ENCODE data around the gene SAP130. TPM values are rescaled to one million over a fixed set of nuclear protein-coding genes. Genes with fewer than 3 reads are reported as not detected.

SAP130 gene
- total RNA-seq, 2 donors from 2014 or later = 8.7 to 24.3 TPM

DNA sequence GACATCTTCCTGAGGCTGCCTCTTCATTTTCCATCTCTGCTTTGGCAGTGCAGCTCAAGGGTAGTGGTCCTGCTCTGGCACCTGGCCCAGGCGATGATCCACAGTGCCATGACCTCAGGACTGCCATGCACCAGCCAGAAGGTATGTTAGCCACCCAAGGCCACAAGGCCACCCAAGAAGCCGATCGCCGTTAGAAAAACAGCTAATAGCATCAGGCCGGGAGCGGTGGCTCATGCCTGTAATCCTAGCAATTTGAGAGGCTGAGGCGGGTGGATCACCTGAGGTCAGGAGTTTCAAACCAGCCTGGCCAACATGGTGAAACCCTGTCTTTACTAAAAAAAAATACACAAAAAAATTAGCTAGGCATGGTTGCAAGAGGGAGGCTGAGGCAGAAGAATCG, 34.7 kb upstream of the SAP130 start:
- Histone ChIP-seq H3K36me3 (no peaks in the 10 kb centered on the region), H3K4me3 (no peak overlapping the region), H3K9me3 (no peaks in the 10 kb centered on the region), H3K27me3 (replicated peaks; ENCODE audit: insufficient read depth) (no peaks in the 10 kb centered on the region), H3K4me1 (ENCODE audit: control insufficient read depth in 1 of 2, low read depth in 2 of 2) (no peaks in the 10 kb centered on the region), H3K27ac (no peak overlapping the region)
- DNase-seq (ENCODE audit: low spot score) = no peak
- no peak for ATAC-seq (ENCODE audit: insufficient number of reproducible peaks, low FRiP score, low read depth)
- TF ChIP-seq, protein P1, sequence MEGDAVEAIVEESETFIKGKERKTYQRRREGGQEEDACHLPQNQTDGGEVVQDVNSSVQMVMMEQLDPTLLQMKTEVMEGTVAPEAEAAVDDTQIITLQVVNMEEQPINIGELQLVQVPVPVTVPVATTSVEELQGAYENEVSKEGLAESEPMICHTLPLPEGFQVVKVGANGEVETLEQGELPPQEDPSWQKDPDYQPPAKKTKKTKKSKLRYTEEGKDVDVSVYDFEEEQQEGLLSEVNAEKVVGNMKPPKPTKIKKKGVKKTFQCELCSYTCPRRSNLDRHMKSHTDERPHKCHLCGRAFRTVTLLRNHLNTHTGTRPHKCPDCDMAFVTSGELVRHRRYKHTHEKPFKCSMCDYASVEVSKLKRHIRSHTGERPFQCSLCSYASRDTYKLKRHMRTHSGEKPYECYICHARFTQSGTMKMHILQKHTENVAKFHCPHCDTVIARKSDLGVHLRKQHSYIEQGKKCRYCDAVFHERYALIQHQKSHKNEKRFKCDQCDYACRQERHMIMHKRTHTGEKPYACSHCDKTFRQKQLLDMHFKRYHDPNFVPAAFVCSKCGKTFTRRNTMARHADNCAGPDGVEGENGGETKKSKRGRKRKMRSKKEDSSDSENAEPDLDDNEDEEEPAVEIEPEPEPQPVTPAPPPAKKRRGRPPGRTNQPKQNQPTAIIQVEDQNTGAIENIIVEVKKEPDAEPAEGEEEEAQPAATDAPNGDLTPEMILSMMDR (IDR thresholded peaks at IDR 0.05) = no peak

DNA sequence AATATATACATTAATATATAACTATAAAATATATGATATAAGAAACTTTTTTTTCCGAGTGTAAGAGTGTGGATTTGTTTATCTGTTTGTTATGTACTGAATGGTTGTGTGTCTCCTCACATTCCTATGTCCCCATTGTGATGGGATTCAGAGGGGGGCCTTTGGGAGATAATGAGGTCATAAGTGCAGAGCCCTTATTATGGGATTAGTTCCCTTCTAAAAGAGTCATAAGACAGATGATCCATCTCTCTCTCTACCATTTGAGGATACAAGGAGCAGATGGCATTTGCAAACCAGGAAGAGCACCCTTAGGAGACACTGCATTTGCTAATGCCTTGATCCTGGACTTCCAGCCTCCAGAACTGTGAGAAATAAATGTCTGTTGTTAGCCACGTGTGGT, 30.3 kb upstream of the SAP130 start:
- H3K27me3 ChIP-seq (replicated peaks; ENCODE audit: insufficient read depth) = no peaks in the 10 kb centered on the region
- TF ChIP-seq, protein P1 (IDR thresholded peaks at IDR 0.05) = no peak
- ATAC-seq (ENCODE audit: insufficient number of reproducible peaks, low FRiP score, low read depth) (no peak), DNase-seq (ENCODE audit: low spot score) (no peak)
- H3K9me3 ChIP-seq = no peaks in the 10 kb centered on the region
- no peak overlapping the region for H3K4me3 ChIP-seq
- no peak overlapping the region for H3K27ac ChIP-seq
- no peaks in the 10 kb centered on the region for H3K36me3 ChIP-seq
- H3K4me1 ChIP-seq (ENCODE audit: control insufficient read depth in 1 of 2, low read depth in 2 of 2) = no peaks in the 10 kb centered on the region

DNA sequence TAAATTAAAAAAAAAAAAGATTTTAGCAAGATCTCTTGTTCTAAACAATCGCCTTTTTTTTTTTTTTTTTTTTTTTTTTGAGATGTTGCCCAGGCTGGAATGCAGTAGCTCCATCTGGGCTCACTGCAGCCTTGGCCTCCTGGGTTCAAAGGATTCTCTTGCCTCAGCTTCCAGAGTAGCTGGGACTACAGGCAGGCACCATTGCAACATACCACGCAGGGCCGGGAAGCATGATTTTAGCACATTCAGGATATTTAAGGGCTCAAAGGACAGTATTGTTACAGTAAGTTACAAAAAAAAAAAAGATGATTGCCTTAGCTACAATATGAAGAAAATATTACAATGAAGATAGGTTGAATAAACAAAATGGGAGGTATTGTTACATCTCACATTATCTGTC, 29.5 kb upstream of the SAP130 start:
- H3K36me3 ChIP-seq = no peaks in the 10 kb centered on the region
- no peaks in the 10 kb centered on the region for H3K9me3 ChIP-seq
- ATAC-seq (ENCODE audit: insufficient number of reproducible peaks, low FRiP score, low read depth) (no peak), DNase-seq (ENCODE audit: low spot score) (no peak)
- TF ChIP-seq, protein P1 (IDR thresholded peaks at IDR 0.05) = no peak
- no peaks in the 10 kb centered on the region for H3K4me1 ChIP-seq (ENCODE audit: control insufficient read depth in 1 of 2, low read depth in 2 of 2)
- H3K4me3 ChIP-seq = no peak overlapping the region
- no peaks in the 10 kb centered on the region for H3K27me3 ChIP-seq (replicated peaks; ENCODE audit: insufficient read depth)
- no peak overlapping the region for H3K27ac ChIP-seq

DNA sequence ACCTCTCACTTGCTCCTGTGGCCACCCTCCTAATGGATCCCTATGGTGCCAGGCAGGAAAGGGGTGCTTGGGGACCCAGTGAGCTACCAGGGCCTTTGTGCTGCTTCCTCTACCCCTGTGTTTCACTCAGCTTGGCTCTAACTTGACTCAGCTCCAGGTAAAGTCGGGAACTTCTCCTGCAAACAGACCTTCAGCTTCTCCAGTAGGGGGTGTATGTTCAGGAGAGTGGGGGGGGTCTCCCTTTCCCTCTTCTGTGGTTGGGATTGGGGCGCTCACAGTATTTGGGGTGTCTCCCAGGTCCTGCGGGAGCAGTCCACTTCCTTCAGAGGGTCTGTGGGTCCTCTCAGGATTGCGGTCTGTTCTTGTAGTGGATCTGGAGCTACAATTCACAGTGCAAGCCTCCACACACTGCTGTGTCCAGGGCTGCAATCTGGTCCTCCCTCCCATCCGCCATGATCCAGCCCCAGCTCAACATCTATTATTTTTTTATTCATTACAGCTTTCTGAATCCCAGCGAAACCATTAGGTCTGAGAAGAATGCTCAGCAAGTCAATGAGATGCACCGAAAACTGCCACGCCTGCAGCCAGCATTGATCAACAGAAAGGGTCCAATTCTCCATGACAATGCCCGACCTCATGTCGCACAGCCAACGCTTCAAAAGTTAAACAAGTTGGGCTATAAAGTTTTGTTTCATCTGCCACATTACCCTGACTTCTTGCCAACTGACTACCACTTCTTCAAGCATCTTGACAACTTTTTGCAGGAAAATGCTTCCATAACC, 26.4 kb upstream of the SAP130 start:
- Histone ChIP-seq H3K27me3 (replicated peaks; ENCODE audit: insufficient read depth) (no peaks in the 10 kb centered on the region), H3K4me1 (ENCODE audit: control insufficient read depth in 1 of 2, low read depth in 2 of 2) (no peaks in the 10 kb centered on the region), H3K27ac (no peak overlapping the region), H3K4me3 (no peak overlapping the region), H3K9me3 (peaks cover 5% of the 10 kb centered on the region), H3K36me3 (no peaks in the 10 kb centered on the region)
- ATAC-seq (ENCODE audit: insufficient number of reproducible peaks, low FRiP score, low read depth) (no peak), DNase-seq (ENCODE audit: low spot score) (no peak)
- TF ChIP-seq, protein P1 (IDR thresholded peaks at IDR 0.05) = no peak

DNA sequence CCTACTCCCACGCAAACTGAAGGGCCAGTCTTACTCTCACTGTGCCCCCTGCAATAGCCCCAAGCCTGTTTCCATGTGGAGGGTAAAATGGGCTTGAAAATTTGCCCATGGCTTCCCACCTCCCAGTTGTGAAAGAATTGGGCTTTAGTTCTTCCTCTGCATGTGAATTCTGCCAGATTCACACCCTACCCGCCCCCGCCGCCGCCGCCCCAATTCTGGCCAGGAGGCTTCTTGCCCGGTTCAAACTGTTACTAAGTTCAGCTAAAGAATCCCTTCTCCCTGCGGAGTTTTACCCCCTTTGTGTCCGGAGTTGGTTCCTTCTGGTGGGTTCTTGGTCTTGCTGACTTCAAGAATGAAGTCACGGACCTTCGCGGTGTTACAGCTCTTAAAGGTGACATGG, 25.5 kb upstream of the SAP130 start:
- Histone ChIP-seq H3K36me3 (no peaks in the 10 kb centered on the region), H3K9me3 (peaks cover 5% of the 10 kb centered on the region), H3K4me3 (no peak overlapping the region), H3K4me1 (ENCODE audit: control insufficient read depth in 1 of 2, low read depth in 2 of 2) (no peaks in the 10 kb centered on the region), H3K27me3 (replicated peaks; ENCODE audit: insufficient read depth) (no peaks in the 10 kb centered on the region), H3K27ac (no peak overlapping the region)
- TF ChIP-seq, protein P1 (IDR thresholded peaks at IDR 0.05) = no peak
- ATAC-seq (ENCODE audit: insufficient number of reproducible peaks, low FRiP score, low read depth) (no peak), DNase-seq (ENCODE audit: low spot score) (no peak)
